CD14-positive monocyte (primary cell): Measurements from ENCODE around the gene ATXN1. TPM values are rescaled to one million over a fixed set of nuclear protein-coding genes. Genes with fewer than 3 reads are reported as not detected.
"Not testable (repeated sequence)": the region's sequence is repeated elsewhere in the genome, so short reads cannot be mapped to it uniquely, and the experiment has no call there.

Experiments
- DNase-seq, 3 donors: peaks; one replicate each; pipeline ENCODE4 v3.0.0-alpha.2; 2011 to 2022
- H2AFZ ChIP-seq: 2 replicates; pipeline ENCODE4 v1.6.0; 2012; ENCODE audit warnings: mild to moderate bottlenecking, low read depth, low read length, inconsistent platforms; ENCODE audit not compliant: insufficient read depth, poor library complexity, severe bottlenecking
- H3K27ac ChIP-seq, 2 donors: 1 replicate in 1 of 2; 2 replicates in 1 of 2; pipeline ENCODE4 v1.5.1; 2012 to 2013; ENCODE audit warnings: low read length in 2 of 2, control low read depth in 1 of 2, inconsistent platforms in 1 of 2, low read depth in 1 of 2, mild to moderate bottlenecking in 1 of 2
- H3K27me3 ChIP-seq, 2 donors: one replicate each; pipeline versions ENCODE4 v1.6.0 to v1.6.1; 2011 to 2013; ENCODE audit warnings: low read length in 2 of 2; ENCODE audit not compliant: control insufficient read depth in 2 of 2, insufficient read depth in 2 of 2
- H3K36me3 ChIP-seq, 2 donors: replicated peaks in 1 of 2; 1 replicate in 1 of 2; 2 replicates in 1 of 2; pipeline versions ENCODE4 v1.5.1 to v1.6.1; 2012 to 2013; ENCODE audit warnings: low read length in 2 of 2, control low read depth in 1 of 2, inconsistent platforms in 1 of 2, mild to moderate bottlenecking in 1 of 2; ENCODE audit not compliant: insufficient read depth in 2 of 2, control insufficient read depth in 1 of 2
- H3K4me1 ChIP-seq, 2 donors: 1 replicate in 1 of 2; 2 replicates in 1 of 2; pipeline versions ENCODE4 v1.5.1 to v1.6.1; 2012 to 2013; ENCODE audit warnings: low read length in 2 of 2, control low read depth in 1 of 2, inconsistent platforms in 1 of 2, mild to moderate bottlenecking in 1 of 2, moderate library complexity in 1 of 2; ENCODE audit not compliant: insufficient read depth in 2 of 2, control insufficient read depth in 1 of 2
- H3K4me2 ChIP-seq: replicated peaks from 2 replicates; pipeline ENCODE3; 2012; ENCODE audit warnings: low read length, moderate library complexity, mild to moderate bottlenecking; ENCODE audit not compliant: poor library complexity, severe bottlenecking; ENCODE audit errors: extremely low read depth
- H3K4me3 ChIP-seq, 3 experiments: fragments of 200-600 bp in 1 of 3; sonication (generic) in 1 of 3; replicated peaks in 1 of 3; 1 replicate in 2 of 3; 2 replicates in 1 of 3; pipeline ENCODE4 v1.5.1; 2011 to 2013; ENCODE audit warnings: low read length in 3 of 3, mild to moderate bottlenecking in 3 of 3, control low read depth in 2 of 3, low read depth in 2 of 3, inconsistent platforms in 1 of 3, moderate library complexity in 1 of 3
- H3K79me2 ChIP-seq: 2 replicates; pipeline ENCODE4 v1.6.0; 2012; ENCODE audit warnings: mild to moderate bottlenecking, control low read depth, inconsistent platforms, low read length, moderate library complexity; ENCODE audit not compliant: insufficient read depth
- H3K9ac ChIP-seq: 2 replicates; pipeline ENCODE4 v1.6.0; 2017; ENCODE audit warnings: low read length, mild to moderate bottlenecking; ENCODE audit not compliant: insufficient read depth, poor library complexity, severe bottlenecking
- H3K9me3 ChIP-seq, 2 donors: replicated peaks in 1 of 2; 1 replicate in 1 of 2; 2 replicates in 1 of 2; pipeline versions ENCODE4 v1.5.1 to v1.6.1; 2012 to 2013; ENCODE audit warnings: low read length in 2 of 2, control low read depth in 1 of 2; ENCODE audit not compliant: control insufficient read depth in 1 of 2, insufficient read depth in 1 of 2
- H4K20me1 ChIP-seq: 2 replicates; pipeline ENCODE4 v1.6.0; 2012; ENCODE audit warnings: mild to moderate bottlenecking, low read length, control low read depth, moderate library complexity; ENCODE audit not compliant: insufficient read depth
- H3K27ac Mint-ChIP-seq, 7 donors: one replicate each; pipeline ENCODE4 v1.8.0; 2020; ENCODE audit warnings: mild to moderate bottlenecking in 7 of 7, mixed read lengths in 7 of 7, moderate library complexity in 6 of 7, inconsistent platforms in 2 of 7
- H3K27me3 Mint-ChIP-seq, 3 donors: one replicate each; pipeline ENCODE4 v1.8.0; 2021 to 2022; ENCODE audit warnings: low read depth in 3 of 3, mild to moderate bottlenecking in 3 of 3, mixed read lengths in 3 of 3, moderate library complexity in 3 of 3, inconsistent platforms in 1 of 3
- H3K36me3 Mint-ChIP-seq, 2 donors: one replicate each; pipeline ENCODE4 v1.8.0; 2020; ENCODE audit warnings: mixed read lengths in 2 of 2, inconsistent platforms in 1 of 2, mild to moderate bottlenecking in 1 of 2
- H3K4me1 Mint-ChIP-seq: one replicate; pipeline ENCODE4 v1.8.0; 2020; ENCODE audit warnings: mild to moderate bottlenecking, mixed read lengths
- H3K4me3 Mint-ChIP-seq, 2 donors: one replicate each; pipeline ENCODE4 v1.8.0; 2020; ENCODE audit warnings: mild to moderate bottlenecking in 2 of 2, mixed read lengths in 2 of 2, moderate library complexity in 1 of 2
- H3K9me3 Mint-ChIP-seq, 7 donors: one replicate each; pipeline ENCODE4 v1.8.0; 2020 to 2022; ENCODE audit warnings: mixed read lengths in 7 of 7, mild to moderate bottlenecking in 6 of 7, moderate library complexity in 6 of 7, inconsistent platforms in 2 of 7
- CTCF ChIP-seq: fragments of 200-600 bp; IDR thresholded peaks from one replicate; pipeline ENCODE4 v1.8.0; 2022; ENCODE audit warnings: antibody characterized with exemption, mild to moderate bottlenecking
- WGBS: methylation state at CpG from one replicate; pipeline ENCODE4 v1.1.5; 2013; ENCODE audit warnings: missing lambda C conversion rate; ENCODE audit not compliant: insufficient coverage; 5-methylcytosine and 5-hydroxymethylcytosine counted together
- intact Hi-C, 2 donors: fragments of 100-400 bp; cut with micrococcal nuclease; formaldehyde crosslinking; loops; one replicate each; pipeline versions ENCODE4 v1.15.0 to v1.15.1; 2023
- polyA plus RNA-seq, 3 donors: library from polyadenylated mRNA; depleted of rRNA in 1 of 3; unstranded in 2 of 3; stranded (reverse) in 1 of 3; fragments of 300-500 nt in 2 of 3; fragments of >200 nt in 1 of 3; fragmentation: Illumina TruSeq in 2 of 3; gene quantifications; 1 replicate in 2 of 3; 2 replicates in 1 of 3; pipeline ENCODE4 v1.2.3, GENCODE V29; 2012 to 2021

ATXN1 gene
- polyA plus RNA-seq, 3 donors: 8.8 to 19.1 (median 10.9) TPM

- no peak overlapping the region for H3K27ac ChIP-seq
- Mint-ChIP-seq H3K27ac (no peak overlapping the region), H3K4me1 (peaks cover 36% of the 10 kb centered on the region), H3K36me3 (peaks cover 13 to 32% of the 10 kb centered on the region in 2 donors), H3K4me3 (no peak overlapping the region), H3K27me3 (peaks cover 1 to 2% (median 2%) of the 10 kb centered on the region in 3 donors), H3K9me3 (no peaks in the 10 kb centered on the region)
- H3K36me3 ChIP-seq: no peaks in the 10 kb centered on the region
- peaks cover 20 to 22% of the 10 kb centered on the region in 2 donors for H3K4me1 ChIP-seq
- no peaks in the 10 kb centered on the region for H3K9me3 ChIP-seq
- no peaks in the 10 kb centered on the region for H3K79me2 ChIP-seq
- no peak overlapping the region for H3K4me3 ChIP-seq
- H3K27me3 ChIP-seq: no peaks in the 10 kb centered on the region
- H2AFZ ChIP-seq: no peak overlapping the region
- H4K20me1 ChIP-seq: peaks cover 11% of the 10 kb centered on the region
- no peak for DNase-seq
- TF ChIP-seq CTCF: no peak
- no peak overlapping the region for H3K9ac ChIP-seq
- intact Hi-C loops: loop anchor here (5.0 kb wide), 1 partner anchor 76 kb away; no protein-coding TSS in a partner anchor
- no peak overlapping the region for H3K4me2 ChIP-seq
- WGBS: 100% methylated on average over 3 of the region's 3 CpGs
These were observed 352.5 kb downstream of the ATXN1 start for GRCh38 chr6:16408766-16409165.

GRCh38 chr6:16406966-16407365, 354.3 kb downstream of the ATXN1 start:
- intact Hi-C loops: loop anchor here (5.0 kb wide), 1 partner anchor 75 kb away; no protein-coding TSS in a partner anchor
- H3K79me2 ChIP-seq: no peaks in the 10 kb centered on the region
- 100% methylated on average over 1 of the region's 2 CpGs for WGBS
- H3K9me3 ChIP-seq: no peaks in the 10 kb centered on the region
- no peak overlapping the region for H3K9ac ChIP-seq
- H3K4me3 Mint-ChIP-seq: peak overlapping the region in 1 of 2 donors; percentile 7
- peak overlapping the region in 1 of 3 experiments; percentile 22 for H3K4me3 ChIP-seq
- no peaks in the 10 kb centered on the region for H3K27me3 ChIP-seq
- no peak for TF ChIP-seq CTCF
- H2AFZ ChIP-seq: no peak overlapping the region
- peak overlapping the region; percentile 44 to 93 (median 82) for H3K27ac Mint-ChIP-seq
- peaks cover 1 to 2% (median 2%) of the 10 kb centered on the region in 3 donors for H3K27me3 Mint-ChIP-seq
- H3K9me3 Mint-ChIP-seq: no peaks in the 10 kb centered on the region
- H3K36me3 ChIP-seq: no peaks in the 10 kb centered on the region
- no peaks in the 10 kb centered on the region for H4K20me1 ChIP-seq
- peak overlapping the region; percentile 20 for H3K4me2 ChIP-seq
- peaks cover 28% of the 10 kb centered on the region for H3K4me1 Mint-ChIP-seq
- H3K27ac ChIP-seq: peak overlapping the region in 1 of 2 donors; percentile 64
- peaks cover 18 to 31% of the 10 kb centered on the region in 2 donors for H3K36me3 Mint-ChIP-seq
- peak in 2 of 3 donors; percentile 6 to 12 for DNase-seq
- H3K4me1 ChIP-seq: peaks cover 20 to 22% of the 10 kb centered on the region in 2 donors

GRCh38 chr6:16406538-16406937, 354.7 kb downstream of the ATXN1 start:
- peaks cover 20 to 22% of the 10 kb centered on the region in 2 donors for H3K4me1 ChIP-seq
- peaks cover 28% of the 10 kb centered on the region for H3K4me1 Mint-ChIP-seq
- H3K4me2 ChIP-seq: peak overlapping the region; percentile 20
- peak; percentile 45 to 77 (median 66) for DNase-seq
- H3K27me3 ChIP-seq, H3K27me3 Mint-ChIP-seq, H2AFZ ChIP-seq, H3K9ac ChIP-seq, H3K79me2 ChIP-seq, H3K36me3 ChIP-seq, H3K9me3 Mint-ChIP-seq, H3K9me3 ChIP-seq, H4K20me1 ChIP-seq: not testable (repeated sequence)
- peak overlapping the region in 1 of 2 donors; percentile 7 for H3K4me3 Mint-ChIP-seq
- intact Hi-C loops: loop anchor here (5.0 kb wide), 1 partner anchor 74 kb away; no protein-coding TSS in a partner anchor
- WGBS: 55% methylated on average over 4 of the region's 4 CpGs
- H3K4me3 ChIP-seq: peak overlapping the region in 1 of 3 experiments; percentile 22
- H3K36me3 Mint-ChIP-seq: peaks cover 21 to 35% of the 10 kb centered on the region in 2 donors
- peak overlapping the region in 1 of 2 donors; percentile 64 for H3K27ac ChIP-seq
- H3K27ac Mint-ChIP-seq: peak overlapping the region; percentile 44 to 93 (median 82)
